Lower leg skin (tissue), 4 donors: ENCODE results near the gene FZD2. TPM values are rescaled to one million over a fixed set of nuclear protein-coding genes. Genes with fewer than 3 reads are reported as not detected.

ENCODE experiments used
- DNase-seq, 2 donors: peaks; one replicate each; pipeline ENCODE4 v3.0.0-alpha.2; 2019; ENCODE audit warnings: low spot score in 2 of 2
- H3K4me3 ChIP-seq: fragments of 200-600 bp; sonication (generic); 2 replicates; pipeline ENCODE4 v1.5.1; 2017; ENCODE audit warnings: mild to moderate bottlenecking, low read depth; ENCODE audit not compliant: poor library complexity, severe bottlenecking
- POLR2A ChIP-seq, 2 donors: fragments of 450-650 bp; IDR thresholded peaks; one replicate each; pipeline ENCODE4 v1.6.1; 2016 to 2017; ENCODE audit warnings: antibody characterized with exemption in 2 of 2, mild to moderate bottlenecking in 1 of 2, moderate library complexity in 1 of 2
- WGBS, 2 donors: methylation state at CpG; one replicate each; pipeline ENCODE4 v1.1.5; 2018; 5-methylcytosine and 5-hydroxymethylcytosine counted together
- intact Hi-C: fragments of 100-400 bp; cut with DNase I; formaldehyde crosslinking; loops from one replicate; pipeline ENCODE4 v1.15.0; 2023; ENCODE audit warnings: low total_unique reads
- total RNA-seq, 4 donors: library from RNA; depleted of rRNA; stranded (reverse); fragments of >200 nt; gene quantifications; one replicate each; pipeline ENCODE4 v1.1.0, GENCODE V29; 2016
- TF ChIP-seq, protein P1 (sequence below), 3 donors: fragments of 450-650 bp; IDR thresholded peaks; one replicate each; pipeline ENCODE4 v1.5.1; 2016; ENCODE audit warnings: antibody characterized with exemption in 3 of 3, mild to moderate bottlenecking in 3 of 3, moderate library complexity in 2 of 3

FZD2 gene
- total RNA-seq, 4 donors from 2014 or later, result 0.49 to 1.8 (median 0.89) TPM

GRCh38 chr17:44549686-44550085 is 7.6 kb upstream of the FZD2 start:
- intact Hi-C loops, result no loop called here
- TF ChIP-seq POLR2A (IDR thresholded peaks at IDR 0.05), result no peak
- TF ChIP-seq, protein P1, sequence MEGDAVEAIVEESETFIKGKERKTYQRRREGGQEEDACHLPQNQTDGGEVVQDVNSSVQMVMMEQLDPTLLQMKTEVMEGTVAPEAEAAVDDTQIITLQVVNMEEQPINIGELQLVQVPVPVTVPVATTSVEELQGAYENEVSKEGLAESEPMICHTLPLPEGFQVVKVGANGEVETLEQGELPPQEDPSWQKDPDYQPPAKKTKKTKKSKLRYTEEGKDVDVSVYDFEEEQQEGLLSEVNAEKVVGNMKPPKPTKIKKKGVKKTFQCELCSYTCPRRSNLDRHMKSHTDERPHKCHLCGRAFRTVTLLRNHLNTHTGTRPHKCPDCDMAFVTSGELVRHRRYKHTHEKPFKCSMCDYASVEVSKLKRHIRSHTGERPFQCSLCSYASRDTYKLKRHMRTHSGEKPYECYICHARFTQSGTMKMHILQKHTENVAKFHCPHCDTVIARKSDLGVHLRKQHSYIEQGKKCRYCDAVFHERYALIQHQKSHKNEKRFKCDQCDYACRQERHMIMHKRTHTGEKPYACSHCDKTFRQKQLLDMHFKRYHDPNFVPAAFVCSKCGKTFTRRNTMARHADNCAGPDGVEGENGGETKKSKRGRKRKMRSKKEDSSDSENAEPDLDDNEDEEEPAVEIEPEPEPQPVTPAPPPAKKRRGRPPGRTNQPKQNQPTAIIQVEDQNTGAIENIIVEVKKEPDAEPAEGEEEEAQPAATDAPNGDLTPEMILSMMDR (IDR thresholded peaks at IDR 0.05), result no peak
- H3K4me3 ChIP-seq, result no peak overlapping the region
- no peak for DNase-seq
- whole genome bisulfite sequencing, 2 donors, result 66 to 74% methylated on average over 6 of the region's 6 CpGs

GRCh38 chr17:44552361-44552760 is 4.9 kb upstream of the FZD2 start:
- 62 to 73% methylated on average over 9 of the region's 9 CpGs for WGBS, 2 donors
- TF ChIP-seq, protein P1 (IDR thresholded peaks at IDR 0.05), result no peak
- TF ChIP-seq POLR2A (IDR thresholded peaks at IDR 0.05), result no peak
- H3K4me3 ChIP-seq, result no peak overlapping the region
- DNase-seq, result peak in 1 of 2 donors; percentile 33
- intact Hi-C loops, result no loop called here

GRCh38 chr17:44555099-44555498 is 2.2 kb upstream of the FZD2 start:
- no peak for TF ChIP-seq POLR2A (IDR thresholded peaks at IDR 0.05)
- TF ChIP-seq, protein P1 (IDR thresholded peaks at IDR 0.05), result no peak
- intact Hi-C loops, result no loop called here
- no peak for DNase-seq
- no peak overlapping the region for H3K4me3 ChIP-seq
- WGBS, 2 donors, result 47 to 55% methylated on average over 5 of the region's 5 CpGs

- 0 to 2% methylated on average over 28 of the region's 28 CpGs for WGBS, 2 donors
- no peak for DNase-seq
- no peak for TF ChIP-seq POLR2A (IDR thresholded peaks at IDR 0.05)
- TF ChIP-seq, protein P1 (IDR thresholded peaks at IDR 0.05), result no peak
- intact Hi-C loops, result no loop called here
- peak overlapping the region; percentile 32 for H3K4me3 ChIP-seq
Measured at GRCh38 chr17:44556166-44556831, 985 bp upstream of the FZD2 start.

DNA sequence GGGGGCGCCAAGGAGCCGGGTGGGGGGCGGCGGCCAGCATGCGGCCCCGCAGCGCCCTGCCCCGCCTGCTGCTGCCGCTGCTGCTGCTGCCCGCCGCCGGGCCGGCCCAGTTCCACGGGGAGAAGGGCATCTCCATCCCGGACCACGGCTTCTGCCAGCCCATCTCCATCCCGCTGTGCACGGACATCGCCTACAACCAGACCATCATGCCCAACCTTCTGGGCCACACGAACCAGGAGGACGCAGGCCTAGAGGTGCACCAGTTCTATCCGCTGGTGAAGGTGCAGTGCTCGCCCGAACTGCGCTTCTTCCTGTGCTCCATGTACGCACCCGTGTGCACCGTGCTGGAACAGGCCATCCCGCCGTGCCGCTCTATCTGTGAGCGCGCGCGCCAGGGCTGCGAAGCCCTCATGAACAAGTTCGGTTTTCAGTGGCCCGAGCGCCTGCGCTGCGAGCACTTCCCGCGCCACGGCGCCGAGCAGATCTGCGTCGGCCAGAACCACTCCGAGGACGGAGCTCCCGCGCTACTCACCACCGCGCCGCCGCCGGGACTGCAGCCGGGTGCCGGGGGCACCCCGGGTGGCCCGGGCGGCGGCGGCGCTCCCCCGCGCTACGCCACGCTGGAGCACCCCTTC is 484 bp downstream of the FZD2 start:
- intact Hi-C loops, result no loop called here
- 0 to 1% methylated on average over 4 to 45 of the region's 69 CpGs for WGBS, 2 donors
- TF ChIP-seq POLR2A (IDR thresholded peaks at IDR 0.05), result no peak
- TF ChIP-seq, protein P1 (IDR thresholded peaks at IDR 0.05), result no peak
- H3K4me3 ChIP-seq, result no peak overlapping the region
- DNase-seq, result peak in 1 of 2 donors; percentile 86
